Keratinocyte (primary cell): ENCODE measurements around the gene JUP. TPM values are rescaled to one million over a fixed set of nuclear protein-coding genes. Genes with fewer than 3 reads are reported as not detected.

Experiments used
- DNase-seq: peaks from one replicate; pipeline ENCODE4 v3.0.0-alpha.2; 2011; ENCODE audit warnings: low read depth, missing footprints, low spot score
- FAIRE-seq: peaks from 2 replicates; lab custom pipeline; 2011; peaks lifted over from hg19 to GRCh38; lab: Jason Lieb, UNC
- H2AFZ ChIP-seq: 2 replicates; pipeline ENCODE4 v1.6.0; 2012; ENCODE audit warnings: low read length, control low read depth, inconsistent platforms; ENCODE audit not compliant: control insufficient read depth
- H3K27ac ChIP-seq: 2 replicates; pipeline ENCODE4 v1.5.1; 2011; ENCODE audit warnings: low read length; ENCODE audit not compliant: control insufficient read depth, insufficient read depth
- H3K27me3 ChIP-seq: 3 replicates; pipeline ENCODE4 v1.6.0; 2011; ENCODE audit warnings: low read length; ENCODE audit not compliant: control insufficient read depth, insufficient read depth; ENCODE audit errors: extremely low read depth
- H3K36me3 ChIP-seq, 2 experiments: 2 replicates in 1 of 2; 3 replicates in 1 of 2; pipeline ENCODE4 v1.5.1; 2011; ENCODE audit warnings: low read length in 2 of 2, mild to moderate bottlenecking in 1 of 2; ENCODE audit not compliant: control insufficient read depth in 2 of 2, insufficient read depth in 2 of 2; ENCODE audit errors: extremely low read depth in 1 of 2
- H3K4me1 ChIP-seq: 3 replicates; pipeline ENCODE4 v1.5.1; 2011; ENCODE audit warnings: low read length; ENCODE audit not compliant: control insufficient read depth, insufficient read depth; ENCODE audit errors: extremely low read depth
- H3K4me2 ChIP-seq: 3 replicates; pipeline ENCODE4 v1.6.0; 2011; ENCODE audit warnings: low read depth, low read length; ENCODE audit not compliant: control insufficient read depth, insufficient read depth; ENCODE audit errors: extremely low read depth
- H3K4me3 ChIP-seq, 3 experiments: fragments of 200-600 bp in 1 of 3; sonication (generic) in 1 of 3; 2 replicates in 2 of 3; 3 replicates in 1 of 3; pipeline ENCODE4 v1.5.1; 2011 to 2016; ENCODE audit warnings: low read length in 3 of 3, mild to moderate bottlenecking in 3 of 3, control low read depth in 2 of 3, inconsistent platforms in 1 of 3, low read depth in 1 of 3, mixed read lengths in 1 of 3, mixed run types in 1 of 3, moderate library complexity in 1 of 3; ENCODE audit not compliant: control insufficient read depth in 2 of 3, insufficient read depth in 2 of 3; ENCODE audit errors: extremely low read depth in 1 of 3
- H3K79me2 ChIP-seq: 2 replicates; pipeline ENCODE4 v1.6.0; 2012; ENCODE audit warnings: low read length; ENCODE audit not compliant: control insufficient read depth, insufficient read depth
- H3K9ac ChIP-seq: 3 replicates; pipeline ENCODE4 v1.6.0; 2011; ENCODE audit warnings: low read length; ENCODE audit not compliant: control insufficient read depth, insufficient read depth; ENCODE audit errors: extremely low read depth
- H3K9me1 ChIP-seq: 3 replicates; pipeline ENCODE4 v1.6.0; 2011; ENCODE audit warnings: low read length; ENCODE audit not compliant: control insufficient read depth, insufficient read depth; ENCODE audit errors: extremely low read depth
- H3K9me3 ChIP-seq: 2 replicates; pipeline ENCODE4 v1.5.1; 2012; ENCODE audit warnings: low read depth, low read length; ENCODE audit not compliant: control insufficient read depth
- H4K20me1 ChIP-seq: 3 replicates; pipeline ENCODE4 v1.6.0; 2011; ENCODE audit warnings: low read length; ENCODE audit not compliant: control insufficient read depth, insufficient read depth; ENCODE audit errors: extremely low read depth
- CTCF ChIP-seq, 3 experiments: IDR thresholded peaks in 1 of 3; conservative IDR thresholded peaks in 1 of 3; optimal IDR thresholded peaks in 1 of 3; 2 replicates in 2 of 3; 3 replicates in 1 of 3; pipeline versions ENCODE3 to v1.5.1; 2011; ENCODE audit warnings: low read length in 3 of 3, mild to moderate bottlenecking in 3 of 3, moderate library complexity in 2 of 3, control low read depth in 1 of 3, inconsistent platforms in 1 of 3; ENCODE audit not compliant: insufficient read depth in 2 of 3; ENCODE audit errors: extremely low read depth in 1 of 3
- EZH2 ChIP-seq: IDR thresholded peaks from one replicate; pipeline ENCODE4 v1.6.1; 2012; ENCODE audit warnings: inconsistent platforms, mild to moderate bottlenecking, low read length, moderate library complexity
- dilution Hi-C: fragments of 300-500 bp; cut with MboI; formaldehyde crosslinking; loops from one replicate; pipeline ENCODE4 v1.7.0; 2020; ENCODE audit warnings: low sequenced_read_pairs; ENCODE audit not compliant: extremely low pct_ligation_motif_present
- polyA plus RNA-seq, 5 experiments: library from polyadenylated mRNA; depleted of rRNA in 3 of 5; stranded (reverse) in 3 of 5; stranded (forward) in 1 of 5; unstranded in 1 of 5; fragments of >200 nt; gene quantifications; 1 replicate in 1 of 5; 2 replicates in 3 of 5; 3 replicates in 1 of 5; pipeline versions ENCODE4 v1.2.1 to v1.2.3, GENCODE V29; 2011 to 2012; ENCODE audit warnings: missing spikeins in 2 of 5, low read depth in 1 of 5, low replicate concordance in 1 of 5

Gene JUP
- polyA plus RNA-seq, 1 donor (not counting 4 experiments of a cell fraction or from before 2014, with no cell fraction given): 152 TPM

GRCh38 chr17:41738077-41738800, 48.3 kb downstream of the JUP start:
- H3K27ac ChIP-seq: peak overlapping the region; percentile 77
- DNase-seq (no peak), FAIRE-seq (peak; percentile 74)
- H3K9me3 ChIP-seq: no peaks in the 10 kb centered on the region
- no peaks in the 10 kb centered on the region for H3K79me2 ChIP-seq
- H3K4me3 ChIP-seq: no peak overlapping the region
- H3K4me2 ChIP-seq: peak overlapping the region; percentile 10
- H3K4me1 ChIP-seq: peaks cover 52% of the 10 kb centered on the region
- H3K36me3 ChIP-seq: no peaks in the 10 kb centered on the region
- peaks cover 6% of the 10 kb centered on the region for H3K9me1 ChIP-seq
- H4K20me1 ChIP-seq: no peaks in the 10 kb centered on the region
- peak overlapping the region; percentile 86 for H3K9ac ChIP-seq
- H3K27me3 ChIP-seq: peaks cover 27% of the 10 kb centered on the region
- dilution Hi-C loops: no loop called here
- peak overlapping the region; percentile 79 for H2AFZ ChIP-seq
- peak; percentile 97 to 99 (median 99) for TF ChIP-seq CTCF (optimal IDR thresholded peaks at IDR 0.05 in 1 of 3, IDR thresholded peaks at IDR 0.05 in 1 of 3, conservative IDR thresholded peaks at IDR 0.05 in 1 of 3; ENCODE audit: extremely low read depth in 1 of 3, insufficient read depth in 2 of 3, low read length in 3 of 3)
- TF ChIP-seq EZH2: no peak

- no peak overlapping the region for H3K4me3 ChIP-seq
- no peaks in the 10 kb centered on the region for H3K79me2 ChIP-seq
- H3K9ac ChIP-seq: no peak overlapping the region
- DNase-seq (no peak), FAIRE-seq (no peak)
- peak overlapping the region; percentile 10 for H3K4me2 ChIP-seq
- TF ChIP-seq EZH2: no peak
- H3K9me3 ChIP-seq: no peaks in the 10 kb centered on the region
- H2AFZ ChIP-seq: no peak overlapping the region
- no peak overlapping the region for H3K27ac ChIP-seq
- no peaks in the 10 kb centered on the region for H3K36me3 ChIP-seq
- H4K20me1 ChIP-seq: no peaks in the 10 kb centered on the region
- H3K27me3 ChIP-seq: peaks cover 33% of the 10 kb centered on the region
- H3K4me1 ChIP-seq: peaks cover 52% of the 10 kb centered on the region
- dilution Hi-C loops: no loop called here
- peaks cover 6% of the 10 kb centered on the region for H3K9me1 ChIP-seq
These were observed 48.9 kb downstream of the JUP start for GRCh38 chr17:41737680-41738023.
